ENCODE data around the gene PCDHA7.
"Not testable (repeated sequence)": the region's sequence is repeated elsewhere in the genome, so short reads cannot be mapped to it uniquely, and the experiment has no call there.

Gene PCDHA7

GRCh38 chr5:140870221-140871201, 36.4 kb downstream of the PCDHA7 start:
- H3K9me3 Mint-ChIP-seq, result no peaks in the 10 kb centered on the region

DNA sequence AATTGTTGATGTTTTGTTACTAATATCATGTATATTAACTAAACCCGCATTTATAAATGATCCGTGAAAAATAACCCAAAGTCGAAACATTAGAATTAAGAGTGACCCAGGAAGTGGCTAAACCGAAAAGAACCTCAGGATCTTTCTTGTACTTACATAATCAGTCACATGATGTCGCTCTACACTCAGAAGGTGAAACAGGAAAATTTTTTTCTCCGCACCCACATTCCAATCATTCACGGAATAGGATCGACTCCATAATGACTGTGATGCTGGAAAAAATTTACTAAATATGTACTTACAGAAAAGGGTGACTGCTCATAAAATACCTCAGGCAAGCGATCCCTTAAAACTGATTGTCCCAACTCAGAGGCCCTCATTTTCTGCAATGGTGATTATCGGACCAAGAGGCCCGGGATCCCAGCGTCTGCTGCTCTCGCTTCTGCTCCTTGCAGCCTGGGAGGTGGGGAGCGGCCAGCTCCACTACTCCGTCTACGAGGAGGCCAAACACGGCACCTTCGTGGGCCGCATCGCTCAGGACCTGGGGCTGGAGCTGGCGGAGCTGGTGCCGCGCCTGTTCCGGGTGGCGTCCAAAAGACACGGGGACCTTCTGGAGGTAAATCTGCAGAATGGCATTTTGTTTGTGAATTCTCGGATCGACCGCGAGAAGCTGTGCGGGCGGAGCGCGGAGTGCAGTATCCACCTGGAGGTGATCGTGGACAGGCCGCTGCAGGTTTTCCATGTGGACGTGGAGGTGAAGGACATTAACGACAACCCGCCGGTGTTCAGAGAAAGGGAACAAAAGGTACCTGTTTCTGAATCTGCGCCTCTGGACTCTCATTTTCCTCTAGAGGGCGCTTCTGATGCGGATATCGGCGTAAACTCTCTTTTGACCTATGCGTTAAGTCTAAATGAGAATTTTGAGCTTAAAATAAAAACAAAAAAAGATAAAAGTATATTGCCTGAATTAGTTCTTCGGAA, 41.3 kb downstream of the PCDHA7 start, which contains the start of gene PCDHA12:
PCDHA12 (plus strand) TSS at position 224 of the 981 bp plus-strand sequence; CDS start at position 389, 165 bp downstream.
- H3K27ac Mint-ChIP-seq, result no peak within 1 kb of the TSS
- peaks cover 6% of the 10 kb centered on the region for H3K9me3 Mint-ChIP-seq
- peaks cover 20% of the 10 kb centered on the region for H3K27me3 Mint-ChIP-seq
- no peaks in the 10 kb centered on the region for H3K4me1 Mint-ChIP-seq
- no peak for ATAC-seq
- H3K36me3 Mint-ChIP-seq, result no peaks in the 10 kb centered on the region
- no peak within 1 kb of the TSS for H3K4me3 Mint-ChIP-seq

More at GRCh38 chr5:140870221-140871201, 36.4 kb downstream of the PCDHA7 start:
- no peak for ATAC-seq
- Mint-ChIP-seq H3K27me3 (no peaks in the 10 kb centered on the region), H3K36me3 (no peaks in the 10 kb centered on the region), H3K4me3 (no peak overlapping the region), H3K4me1 (no peaks in the 10 kb centered on the region), H3K27ac (no peak overlapping the region)

DNA sequence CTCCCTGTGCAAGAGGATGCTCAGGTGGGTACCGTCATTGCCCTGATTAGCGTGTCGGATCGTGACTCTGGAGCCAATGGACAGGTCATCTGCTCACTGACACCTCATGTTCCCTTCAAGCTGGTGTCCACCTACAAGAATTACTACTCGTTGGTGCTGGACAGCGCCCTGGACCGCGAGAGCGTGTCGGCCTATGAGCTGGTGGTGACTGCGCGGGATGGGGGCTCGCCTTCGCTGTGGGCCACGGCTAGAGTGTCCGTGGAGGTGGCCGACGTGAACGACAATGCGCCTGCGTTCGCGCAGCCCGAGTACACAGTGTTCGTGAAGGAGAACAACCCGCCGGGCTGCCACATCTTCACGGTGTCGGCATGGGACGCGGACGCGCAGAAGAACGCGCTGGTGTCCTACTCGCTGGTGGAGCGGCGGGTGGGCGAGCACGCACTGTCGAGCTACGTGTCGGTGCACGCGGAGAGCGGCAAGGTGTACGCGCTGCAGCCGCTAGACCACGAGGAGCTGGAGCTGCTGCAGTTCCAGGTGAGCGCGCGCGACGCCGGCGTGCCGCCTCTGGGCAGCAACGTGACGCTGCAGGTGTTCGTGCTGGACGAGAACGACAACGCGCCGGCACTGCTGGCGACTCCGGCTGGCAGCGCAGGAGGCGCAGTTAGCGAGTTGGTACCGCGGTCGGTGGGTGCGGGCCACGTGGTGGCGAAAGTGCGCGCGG, 42.6 kb downstream of the PCDHA7 start:
- not testable (repeated sequence) for H3K4me3 Mint-ChIP-seq, H3K27ac Mint-ChIP-seq, H3K36me3 Mint-ChIP-seq, H3K4me1 Mint-ChIP-seq, ATAC-seq
- peaks cover 33% of the 10 kb centered on the region for H3K27me3 Mint-ChIP-seq
- peaks cover 13% of the 10 kb centered on the region for H3K9me3 Mint-ChIP-seq

GRCh38 chr5:140877262-140877581, 43.2 kb downstream of the PCDHA7 start:
- Mint-ChIP-seq H3K4me1 (no peaks in the 10 kb centered on the region), H3K27me3 (peaks cover 36% of the 10 kb centered on the region), H3K9me3 (peaks cover 14% of the 10 kb centered on the region), H3K4me3 (no peak overlapping the region), H3K27ac (no peak overlapping the region), H3K36me3 (no peaks in the 10 kb centered on the region)
- no peak for ATAC-seq

- Mint-ChIP-seq H3K9me3 (peaks cover 17% of the 10 kb centered on the region), H3K27ac (no peak within 1 kb of the TSS), H3K4me3 (no peak within 1 kb of the TSS), H3K27me3 (peaks cover 36% of the 10 kb centered on the region), H3K4me1 (no peaks in the 10 kb centered on the region), H3K36me3 (no peaks in the 10 kb centered on the region)
- no peak for ATAC-seq
Measured at GRCh38 chr5:140881889-140882590, 48.0 kb downstream of the PCDHA7 start, which contains the start of gene PCDHA13. PCDHA13 (plus strand) TSS chr5:140882124; CDS start chr5:140882269, 145 bp downstream.

DNA sequence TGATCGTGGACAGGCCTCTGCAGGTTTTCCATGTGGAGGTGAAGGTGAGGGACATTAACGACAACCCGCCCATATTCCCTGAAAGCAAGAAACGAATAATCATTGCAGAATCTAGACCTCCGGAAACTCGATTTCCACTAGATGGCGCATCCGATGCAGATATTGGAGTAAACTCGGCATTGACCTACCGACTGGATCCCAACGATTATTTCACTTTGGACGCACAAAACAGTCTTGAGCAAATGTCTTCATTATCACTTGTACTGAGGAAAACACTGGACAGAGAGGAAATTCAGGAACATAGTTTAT, 48.5 kb downstream of the PCDHA7 start:
- H3K27ac Mint-ChIP-seq, result no peak overlapping the region
- H3K4me3 Mint-ChIP-seq, result no peak overlapping the region
- peaks cover 36% of the 10 kb centered on the region for H3K27me3 Mint-ChIP-seq
- H3K4me1 Mint-ChIP-seq, result no peaks in the 10 kb centered on the region
- peaks cover 17% of the 10 kb centered on the region for H3K9me3 Mint-ChIP-seq
- no peaks in the 10 kb centered on the region for H3K36me3 Mint-ChIP-seq
- no peak for ATAC-seq

- ATAC-seq, result no peak
- Mint-ChIP-seq H3K36me3 (no peaks in the 10 kb centered on the region), H3K9me3 (peaks cover 17% of the 10 kb centered on the region), H3K4me3 (no peak overlapping the region), H3K27me3 (peaks cover 36% of the 10 kb centered on the region), H3K4me1 (no peaks in the 10 kb centered on the region), H3K27ac (no peak overlapping the region)
Measured at GRCh38 chr5:140883373-140883772, 49.3 kb downstream of the PCDHA7 start.

DNA sequence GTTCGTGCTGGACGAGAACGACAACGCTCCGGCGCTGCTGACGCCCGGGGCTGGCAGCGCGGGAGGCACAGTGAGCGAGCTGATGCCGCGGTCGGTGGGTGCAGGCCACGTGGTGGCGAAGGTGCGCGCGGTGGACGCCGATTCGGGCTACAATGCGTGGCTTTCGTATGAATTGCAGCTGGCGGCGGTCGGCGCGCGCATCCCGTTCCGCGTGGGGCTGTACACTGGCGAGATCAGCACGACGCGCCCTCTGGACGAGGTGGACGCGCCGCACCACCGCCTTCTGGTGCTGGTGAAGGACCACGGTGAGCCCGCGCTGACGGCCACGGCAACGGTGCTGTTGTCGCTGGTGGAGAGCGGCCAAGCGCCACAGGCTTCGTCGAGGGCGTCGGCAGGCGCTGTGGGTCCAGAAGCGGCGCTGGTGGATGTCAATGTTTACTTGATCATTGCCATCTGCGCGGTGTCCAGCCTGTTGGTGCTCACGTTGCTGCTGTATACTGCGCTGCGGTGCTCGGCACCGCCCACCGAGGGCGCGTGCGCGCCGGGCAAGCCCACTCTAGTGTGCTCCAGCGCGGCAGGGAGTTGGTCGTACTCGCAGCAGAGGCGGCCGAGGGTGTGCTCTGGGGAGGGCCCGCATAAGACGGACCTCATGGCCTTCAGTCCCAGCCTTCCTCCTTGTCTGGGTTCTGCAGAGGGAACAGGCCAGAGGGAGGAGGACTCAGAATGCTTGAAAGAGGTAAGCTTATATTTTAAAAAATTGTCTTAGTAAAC, 50.0 kb downstream of the PCDHA7 start:
- H3K27ac Mint-ChIP-seq, result no peak overlapping the region
- ATAC-seq, result no peak
- H3K4me1 Mint-ChIP-seq, result no peaks in the 10 kb centered on the region
- peaks cover 29% of the 10 kb centered on the region for H3K27me3 Mint-ChIP-seq
- H3K9me3 Mint-ChIP-seq, result peaks cover 13% of the 10 kb centered on the region
- no peaks in the 10 kb centered on the region for H3K36me3 Mint-ChIP-seq
- no peak overlapping the region for H3K4me3 Mint-ChIP-seq

Data from stimulated activated memory B cell treated with anti-CD40 and anti-IgM and Interleukin-4, amounts not matched to agents 10 μg/mL and 1 μg/mL and 100 μg/mL, for 72 hours (primary cell).